GM06990 (cell line): ENCODE results near the gene DPP7.

ENCODE experiments used
- DNase-seq: peaks from one replicate; pipeline ENCODE4 v3.0.0-alpha.2; 2011; ENCODE audit not compliant: insufficient read length; ENCODE audit errors: extremely low read depth
- H3K27me3 ChIP-seq: replicated peaks from 2 replicates; pipeline ENCODE4 v1.6.0; 2011; ENCODE audit warnings: low read length; ENCODE audit not compliant: control insufficient read depth, insufficient read depth
- H3K36me3 ChIP-seq: 2 replicates; pipeline ENCODE4 v1.5.1; 2011; ENCODE audit warnings: low read length; ENCODE audit not compliant: control insufficient read depth, insufficient read depth
- H3K4me3 ChIP-seq: replicated peaks from 2 replicates; pipeline ENCODE4 v1.5.1; 2011; ENCODE audit warnings: low read depth, mild to moderate bottlenecking, control low read depth, low read length
- CTCF ChIP-seq: IDR thresholded peaks from 2 replicates; pipeline ENCODE4 v1.5.1; 2011; ENCODE audit warnings: low read length, control low read depth, mild to moderate bottlenecking, inconsistent platforms; ENCODE audit not compliant: insufficient read depth, poor library complexity, severe bottlenecking

Gene DPP7

GRCh38 chr9:137105814-137106661, 8.5 kb downstream of the DPP7 start:
- no peak for DNase-seq
- peaks cover 57% of the 10 kb centered on the region for H3K36me3 ChIP-seq
- TF ChIP-seq CTCF = no peak
- H3K27me3 ChIP-seq = no peaks in the 10 kb centered on the region
- no peak overlapping the region for H3K4me3 ChIP-seq

GRCh38 chr9:137103206-137103999, 11.1 kb downstream of the DPP7 start:
- no peak for TF ChIP-seq CTCF
- DNase-seq = no peak
- H3K27me3 ChIP-seq = no peaks in the 10 kb centered on the region
- peaks cover 46% of the 10 kb centered on the region for H3K36me3 ChIP-seq
- no peak overlapping the region for H3K4me3 ChIP-seq

GRCh38 chr9:137099231-137099630, 15.3 kb downstream of the DPP7 start:
- H3K27me3 ChIP-seq = no peaks in the 10 kb centered on the region
- peaks cover 45% of the 10 kb centered on the region for H3K36me3 ChIP-seq
- no peak for DNase-seq
- no peak overlapping the region for H3K4me3 ChIP-seq
- no peak for TF ChIP-seq CTCF

- TF ChIP-seq CTCF = no peak
- no peak for DNase-seq
- Histone ChIP-seq H3K4me3 (no peak overlapping the region), H3K27me3 (no peaks in the 10 kb centered on the region), H3K36me3 (peaks cover 37% of the 10 kb centered on the region)
Measured at GRCh38 chr9:137097761-137098462, 16.6 kb downstream of the DPP7 start.

- Histone ChIP-seq H3K4me3 (no peak overlapping the region), H3K27me3 (no peaks in the 10 kb centered on the region), H3K36me3 (peaks cover 29% of the 10 kb centered on the region)
- no peak for TF ChIP-seq CTCF
- no peak for DNase-seq
Measured at GRCh38 chr9:137096785-137097546, 17.6 kb downstream of the DPP7 start.
